ENCODE data around the gene AMZ1.

The AMZ1 gene

DNA sequence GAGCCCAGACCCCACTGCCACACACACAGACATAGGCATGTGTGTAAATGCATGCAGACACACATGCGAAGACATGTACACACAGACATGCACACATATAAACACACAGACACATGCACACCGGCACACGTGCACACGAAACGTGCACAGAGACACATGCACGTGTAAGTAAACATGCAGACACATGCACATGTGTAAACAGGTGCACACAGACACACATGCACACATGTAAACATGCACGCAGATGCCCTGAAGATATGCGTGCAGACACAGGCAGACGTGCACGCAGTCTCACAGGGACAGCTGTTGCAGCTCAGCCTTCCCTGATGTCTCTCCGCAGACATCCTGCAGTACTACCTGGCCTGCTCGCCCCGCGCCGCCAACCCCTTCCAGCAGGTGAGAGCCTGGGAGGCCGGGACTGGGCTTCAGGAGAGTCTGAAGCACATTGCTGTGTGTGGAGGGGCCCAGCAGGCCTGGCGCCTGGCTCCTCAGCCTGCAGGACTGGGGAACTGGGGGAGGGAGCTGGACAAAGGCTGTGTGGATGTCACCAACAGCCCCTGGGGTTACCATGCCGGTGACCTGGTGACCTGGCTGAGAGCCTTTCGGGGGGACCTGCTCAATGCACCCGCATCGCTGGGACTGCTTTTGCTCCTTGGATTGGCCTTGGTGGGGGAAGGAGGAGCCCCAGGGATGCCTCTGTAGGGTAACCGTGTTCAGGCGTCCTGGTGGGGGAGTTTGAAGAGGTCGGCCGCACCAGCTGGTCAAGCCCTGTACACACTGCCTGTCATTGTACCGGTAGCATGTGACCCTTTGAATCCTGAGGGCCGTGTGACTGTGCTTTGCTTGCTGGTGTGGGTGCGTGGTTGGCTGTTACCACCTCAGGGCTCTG lies 35.9 kb upstream of the AMZ1 start:
- no peak for DNase-seq

DNA sequence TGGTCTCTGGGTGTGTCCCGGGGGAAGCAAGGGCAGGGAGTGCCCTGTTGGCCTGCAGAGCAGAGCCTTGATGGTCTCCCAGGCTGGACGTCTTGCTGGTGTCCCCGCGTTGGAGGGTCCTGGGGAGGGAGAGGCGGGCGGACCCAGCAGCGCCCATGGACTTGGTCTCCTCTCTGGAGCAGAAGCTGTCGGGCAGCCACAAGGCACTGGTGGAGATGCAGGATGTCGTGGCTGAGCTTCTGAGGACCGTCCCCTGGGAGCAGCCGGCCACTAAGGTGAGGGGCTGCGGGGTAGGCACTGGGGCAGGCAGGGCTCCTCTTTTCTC lies 35.3 kb upstream of the AMZ1 start:
- DNase-seq: no peak

DNA sequence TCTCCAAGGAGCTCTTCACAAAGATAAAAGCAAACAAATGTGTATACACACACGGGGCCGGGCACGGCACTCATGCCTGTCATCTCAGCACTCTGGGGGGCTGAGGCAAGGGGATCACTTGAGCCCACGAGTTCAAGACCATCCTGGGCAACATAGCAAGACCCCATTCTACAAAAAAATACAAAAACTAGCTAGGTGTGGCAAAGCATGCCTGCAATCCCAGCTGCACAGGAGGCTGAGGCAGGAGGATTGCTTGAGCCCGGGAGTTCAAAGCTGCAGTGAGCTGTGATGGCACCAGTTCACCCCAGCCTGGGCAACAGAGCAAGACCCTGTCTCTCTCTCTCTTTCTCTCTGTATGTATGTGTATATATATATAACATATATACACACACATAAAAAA lies 33.9 kb upstream of the AMZ1 start:
- DNase-seq: no peak

- no peak for DNase-seq
Observed at GRCh38 chr7:2655870-2656614, 32.0 kb upstream of the AMZ1 start.

DNA sequence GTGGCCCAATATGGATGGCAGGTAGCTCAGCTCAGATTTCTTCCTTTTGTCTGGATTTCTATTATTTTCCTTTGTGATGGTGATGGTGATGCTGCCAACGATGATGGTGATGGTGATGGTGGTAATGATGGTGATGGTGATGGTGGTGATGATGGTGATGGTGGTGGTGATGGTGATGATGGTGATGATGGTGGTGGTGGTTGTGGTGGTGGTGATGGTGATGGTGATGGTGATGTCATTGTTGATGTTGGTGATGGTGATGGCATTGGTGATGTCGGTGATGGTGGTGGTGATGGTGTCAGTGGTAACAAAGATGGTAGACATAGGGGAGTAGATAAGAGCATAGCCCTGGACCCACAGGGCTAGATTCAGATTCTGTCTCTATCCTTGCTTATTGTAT lies 30.8 kb upstream of the AMZ1 start:
- no peak for DNase-seq

DNA sequence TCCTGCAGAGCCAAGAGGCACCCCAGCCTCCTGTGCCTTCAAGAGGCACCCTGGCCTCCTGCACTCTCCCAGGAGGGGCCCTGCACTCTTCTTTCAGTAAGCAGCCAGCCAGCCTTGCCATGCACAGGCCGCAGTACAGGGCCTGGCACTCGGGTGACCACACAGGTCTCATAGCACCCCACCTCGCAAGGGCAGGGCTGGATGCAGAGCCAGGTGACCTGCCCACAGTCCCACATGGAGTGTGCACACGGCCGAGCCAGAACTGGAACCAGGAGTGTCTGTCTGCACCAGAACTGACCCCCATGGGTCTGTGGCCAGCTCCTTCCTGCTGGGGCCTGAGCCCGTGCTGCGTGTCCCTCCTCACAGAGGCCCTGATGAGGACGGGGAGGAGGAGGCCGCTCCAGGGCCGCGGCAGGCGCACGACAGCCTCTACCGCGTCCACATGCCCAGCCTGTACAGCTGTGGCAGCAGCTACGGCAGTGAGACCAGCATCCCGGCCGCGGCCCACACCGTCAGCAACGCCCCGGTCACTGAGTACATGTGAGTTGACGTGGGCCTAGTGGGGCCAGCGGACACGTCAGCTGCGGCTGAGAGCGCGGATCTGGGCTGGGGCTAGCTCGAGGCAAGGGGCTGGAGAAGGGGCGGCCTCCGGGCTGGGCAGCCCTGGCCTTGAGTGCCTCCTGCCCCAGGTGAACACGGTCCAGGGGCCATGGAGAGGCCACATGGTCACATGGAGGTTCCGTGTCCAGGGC lies 29.9 kb upstream of the AMZ1 start:
- DNase-seq: no peak

DNA sequence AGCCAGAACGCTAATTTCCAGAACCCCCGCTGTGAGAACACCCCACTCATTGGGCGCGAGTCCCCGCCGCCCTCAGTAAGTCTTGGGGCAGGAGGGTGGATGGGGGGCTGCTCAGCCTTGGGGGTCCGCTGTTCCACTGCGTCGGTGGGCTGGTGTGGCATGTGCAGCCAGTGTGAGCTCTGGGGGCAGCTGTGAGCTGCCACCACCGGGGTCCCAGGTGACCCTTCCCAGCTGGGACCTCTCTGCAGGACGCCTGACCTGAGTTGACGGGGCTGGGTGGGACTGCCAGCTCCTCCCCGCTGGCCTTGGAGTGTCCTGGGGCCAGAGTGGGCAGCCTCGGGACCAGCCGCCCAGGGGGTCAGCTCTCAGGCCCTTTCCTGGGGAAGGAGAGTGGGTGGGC lies 29.1 kb upstream of the AMZ1 start:
- DNase-seq: no peak

GRCh38 chr7:2659556-2660358 lies 28.2 kb upstream of the AMZ1 start:
- DNase-seq: no peak

DNA sequence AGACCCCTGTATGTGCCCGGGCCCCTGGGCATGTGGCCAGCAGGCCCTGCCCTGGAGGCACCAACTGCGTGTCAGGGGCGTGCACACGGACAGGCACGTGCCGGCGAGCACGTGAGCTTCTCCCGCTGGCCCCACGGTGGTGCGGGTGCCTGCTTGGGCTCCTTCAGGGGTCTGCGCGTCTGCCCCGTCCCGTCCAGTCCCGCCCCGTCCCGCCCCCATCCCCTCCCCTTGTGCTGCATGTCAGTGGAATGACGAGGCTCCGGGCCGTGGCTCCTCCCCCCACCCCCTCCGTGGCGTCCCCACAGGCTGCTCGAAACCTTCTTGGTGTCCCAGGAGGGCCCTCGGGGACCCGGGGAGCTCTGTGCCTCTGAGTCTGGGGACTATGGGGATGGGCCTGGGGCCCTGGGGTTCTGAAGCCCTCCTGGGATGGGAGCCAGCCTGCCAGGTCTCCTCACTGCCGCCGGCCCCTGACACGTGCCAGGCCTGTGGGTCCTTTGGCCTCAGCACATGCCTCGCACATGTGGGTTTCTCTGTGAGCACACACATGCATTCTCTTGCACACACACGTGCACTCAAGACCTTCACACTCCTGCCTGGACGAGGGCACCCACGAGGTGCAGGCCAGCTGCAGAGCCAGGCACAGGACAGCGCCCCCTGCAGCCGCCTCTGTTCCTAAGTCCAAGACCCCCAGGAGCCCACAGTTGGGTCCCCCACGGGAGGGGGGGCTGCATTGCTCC lies 27.5 kb upstream of the AMZ1 start:
- DNase-seq: no peak

DNA sequence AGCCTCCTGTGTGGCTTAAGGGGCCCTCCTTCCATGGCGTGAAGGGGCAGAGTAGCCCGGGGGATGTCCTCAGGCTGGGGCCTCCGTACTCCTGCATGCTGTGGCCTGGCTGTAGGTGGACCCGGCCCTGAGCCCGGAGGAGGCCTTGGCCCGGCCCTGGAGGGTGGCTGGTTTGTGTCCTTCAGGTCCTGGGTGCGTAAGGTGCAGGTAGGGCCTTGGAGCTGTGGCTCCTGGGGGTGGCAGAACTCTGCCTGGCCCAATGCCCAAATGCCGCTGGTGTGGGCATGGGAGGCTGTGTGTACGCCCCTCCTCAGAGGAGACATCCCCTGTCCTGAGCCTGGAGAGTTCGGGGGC lies 26.9 kb upstream of the AMZ1 start:
- DNase-seq: no peak

DNA sequence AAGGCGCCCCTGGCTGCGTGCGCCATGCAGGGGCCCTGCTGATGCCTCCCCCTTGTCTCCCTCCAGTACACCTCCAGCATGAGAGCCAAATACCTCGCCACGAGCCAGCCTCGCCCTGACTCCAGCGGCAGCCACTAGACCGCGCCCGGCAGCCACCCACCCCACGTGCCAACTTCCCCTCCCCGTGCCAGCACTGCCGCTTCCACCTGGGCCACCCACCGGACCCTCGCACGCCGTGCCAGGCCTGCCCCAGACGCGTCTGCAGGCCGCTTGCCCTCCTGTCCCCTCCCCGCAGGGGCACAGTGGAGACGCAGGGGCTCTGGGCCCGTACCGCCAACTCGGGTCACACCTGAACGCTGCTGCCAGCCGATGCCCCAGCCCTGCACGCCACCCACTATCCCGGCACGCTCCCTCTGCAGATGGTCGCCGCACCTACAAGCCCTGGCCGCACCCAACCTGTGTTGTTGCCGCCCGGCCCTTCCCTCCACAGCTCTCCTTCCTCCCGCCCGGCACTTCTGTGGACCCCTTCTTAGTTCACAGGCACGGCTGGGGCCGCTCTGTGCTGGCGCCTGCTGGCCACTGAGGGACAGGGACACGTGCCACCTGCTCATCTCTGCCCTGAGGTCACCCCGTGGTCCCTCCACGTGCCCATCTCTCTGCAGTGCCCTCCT lies 26.3 kb upstream of the AMZ1 start:
- DNase-seq: no peak

DNA sequence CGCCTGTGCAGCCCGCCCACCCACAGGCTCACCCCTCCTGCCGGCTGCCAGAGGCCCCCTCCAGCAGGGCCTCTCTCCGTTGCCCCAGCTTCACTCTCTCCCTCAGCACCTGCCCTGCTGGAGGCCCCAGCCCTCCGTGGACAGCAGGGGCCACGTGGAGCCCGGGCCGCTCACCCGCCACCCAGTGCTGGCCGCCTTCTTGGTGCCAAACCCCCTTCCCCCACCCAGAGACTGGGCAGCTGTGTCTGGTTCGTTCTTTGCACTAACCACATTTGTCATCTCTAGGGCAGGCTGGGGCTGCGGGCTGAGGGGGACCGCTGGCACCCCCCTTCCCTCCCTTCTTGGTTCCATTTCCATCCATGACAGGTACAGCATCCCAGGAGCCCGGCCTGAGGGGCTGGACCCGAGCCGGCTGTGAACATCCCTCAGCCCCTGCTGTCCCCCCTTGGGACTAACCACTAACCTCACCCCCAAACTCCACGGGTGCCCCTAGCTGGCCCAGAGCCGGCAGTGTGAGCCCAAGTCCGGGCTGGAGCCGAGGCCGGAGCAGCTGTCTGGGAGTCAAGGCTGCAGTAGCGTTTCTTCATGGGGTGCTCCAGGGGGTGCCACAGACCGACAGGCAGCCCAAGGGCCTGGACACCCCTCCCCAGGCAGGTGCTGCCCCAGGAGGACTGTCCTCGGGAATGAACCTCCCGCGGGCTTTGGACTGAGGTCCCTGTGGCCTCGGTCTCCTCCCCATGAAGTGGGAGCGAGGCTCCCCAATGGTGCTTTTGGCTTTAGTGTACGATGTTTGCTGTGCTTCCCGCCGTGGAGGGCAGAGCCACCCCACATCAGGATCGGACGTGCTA lies 25.5 kb upstream of the AMZ1 start:
- DNase-seq: no peak

GRCh38 chr7:2663121-2663886 lies 24.7 kb upstream of the AMZ1 start:
- no peak for DNase-seq

GRCh38 chr7:2663960-2664359 lies 24.0 kb upstream of the AMZ1 start:
- no peak for DNase-seq

DNA sequence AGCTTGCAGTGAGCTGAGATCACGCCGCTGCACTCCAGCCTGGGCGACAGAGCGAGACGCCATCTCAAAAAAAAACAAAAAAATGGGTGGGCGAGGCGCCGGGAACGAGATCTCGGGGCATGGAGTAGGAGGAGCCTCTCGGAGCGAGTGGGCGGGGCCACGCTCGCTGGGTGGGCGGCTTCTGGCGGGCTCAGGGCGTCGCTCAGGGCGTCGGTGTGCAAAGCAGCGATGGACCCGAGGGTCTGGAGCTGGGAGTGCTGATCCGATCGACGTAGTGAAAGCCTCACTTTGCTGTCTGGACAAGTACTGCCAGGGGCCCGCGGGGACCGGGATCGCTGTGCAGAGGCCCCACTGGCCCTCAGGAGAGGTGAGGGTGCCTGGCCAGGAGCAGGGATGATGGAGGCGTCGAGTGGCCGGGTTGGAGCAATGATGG lies 22.6 kb upstream of the AMZ1 start:
- no peak for DNase-seq

DNA sequence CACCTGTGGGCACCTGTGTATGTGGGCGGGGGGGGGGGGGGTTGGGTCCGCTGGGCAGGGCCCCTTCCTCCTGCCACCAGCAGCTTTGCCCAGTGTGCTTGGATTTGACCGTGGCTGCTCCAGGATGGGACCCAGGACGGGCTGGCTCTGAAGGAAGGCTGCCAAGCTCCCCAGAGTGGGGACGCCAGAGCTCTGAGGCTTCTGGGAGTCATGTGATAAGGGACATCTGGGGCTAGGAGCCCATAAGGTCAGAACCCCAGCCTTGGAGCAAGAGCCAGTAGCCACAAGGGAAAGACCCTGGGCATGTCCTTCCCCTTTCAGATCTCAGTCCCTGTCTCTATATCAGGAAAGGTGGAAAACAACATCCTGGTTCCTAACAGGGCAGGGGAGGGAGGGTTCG lies 21.8 kb upstream of the AMZ1 start:
- no peak for DNase-seq

DNA sequence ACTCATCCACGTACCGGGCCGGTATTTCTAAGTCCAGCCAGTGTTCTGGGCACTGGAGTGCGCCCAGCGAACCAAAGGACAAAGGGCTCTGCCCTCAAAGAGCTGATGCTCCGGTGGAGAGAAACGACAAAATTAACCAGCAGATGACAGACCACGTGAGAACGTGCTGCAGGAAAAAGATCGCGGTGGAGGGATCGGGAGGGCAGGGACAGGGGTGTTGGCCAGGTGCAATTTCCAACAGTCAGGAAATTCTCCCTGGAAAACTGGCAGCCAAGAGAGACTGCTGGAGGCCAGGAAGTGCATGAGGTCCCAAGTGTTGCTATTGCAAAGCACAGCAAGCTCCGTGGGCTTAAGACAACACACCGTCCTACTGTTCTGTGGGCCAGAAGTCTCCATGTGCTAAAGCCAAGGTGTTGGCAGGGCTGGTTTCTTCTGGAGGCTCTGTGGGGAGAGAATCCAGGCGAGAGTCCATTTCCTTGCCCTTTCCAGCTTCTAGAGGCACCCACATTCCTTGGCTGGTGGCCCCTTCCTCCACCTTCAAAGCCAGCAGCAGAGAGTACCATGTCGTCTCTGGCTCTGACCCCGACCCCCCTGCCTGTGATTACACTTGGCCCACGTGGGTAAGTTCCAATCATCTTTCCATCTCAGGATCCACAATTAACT lies 21.3 kb upstream of the AMZ1 start:
- DNase-seq: no peak

- no peak for DNase-seq
Observed at GRCh38 chr7:2667843-2668242, 20.2 kb upstream of the AMZ1 start.

DNA sequence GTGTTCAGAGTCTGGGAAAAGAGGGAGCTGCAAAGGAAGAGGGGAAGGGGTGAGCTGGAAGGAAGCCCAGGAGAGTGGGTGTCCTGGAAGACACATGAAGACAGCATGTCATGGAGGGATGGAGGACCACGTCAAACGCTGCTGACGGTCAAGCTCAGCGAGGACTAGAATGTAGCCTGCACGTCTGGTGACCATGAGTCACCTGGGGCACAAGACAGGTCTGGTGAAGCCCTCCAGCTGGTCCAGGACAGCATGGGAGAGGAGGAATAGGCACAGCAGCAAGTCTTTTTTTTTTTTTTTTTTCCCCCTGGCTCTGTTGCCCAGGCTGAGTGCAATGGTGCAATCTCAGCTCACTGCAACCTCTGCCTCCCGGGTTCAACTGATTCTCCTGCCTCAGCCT lies 19.6 kb upstream of the AMZ1 start:
- no peak for DNase-seq
